GM12872 (cell line): ENCODE measurements around the gene PRDM16.

ENCODE experiments used
- CTCF ChIP-seq: IDR thresholded peaks from 3 replicates; pipeline ENCODE4 v1.5.1; 2011; ENCODE audit warnings: low read depth, mild to moderate bottlenecking, low read length, moderate library complexity; ENCODE audit not compliant: insufficient read depth

The PRDM16 gene

GRCh38 chr1:3073489-3074296 lies 4.7 kb downstream of the PRDM16 start:
- no peak for TF ChIP-seq CTCF

- TF ChIP-seq CTCF, result no peak
Observed at GRCh38 chr1:3074297-3074741, 5.3 kb downstream of the PRDM16 start.

GRCh38 chr1:3074800-3075199 lies 5.8 kb downstream of the PRDM16 start:
- no peak for TF ChIP-seq CTCF

- TF ChIP-seq CTCF, result no peak
Observed at GRCh38 chr1:3075666-3076362, 6.8 kb downstream of the PRDM16 start.

GRCh38 chr1:3076363-3076740 lies 7.3 kb downstream of the PRDM16 start:
- no peak for TF ChIP-seq CTCF

- no peak for TF ChIP-seq CTCF
Observed at GRCh38 chr1:3077081-3077480, 8.1 kb downstream of the PRDM16 start.

- TF ChIP-seq CTCF, result no peak
Observed at GRCh38 chr1:3077561-3077960, 8.6 kb downstream of the PRDM16 start.
